Heart left ventricle (tissue), 16 donors: Measurements from ENCODE around the gene KCTD13. TPM values are rescaled to one million over a fixed set of nuclear protein-coding genes. Genes with fewer than 3 reads are reported as not detected.

Source experiments
- ATAC-seq, 4 donors: fragments of 200-7000 bp; cut with Tn5 transposase; one replicate each; pipeline ENCODE4 v1.9.1; 2020 to 2022; ENCODE audit warnings: moderate library complexity in 4 of 4, mild to moderate bottlenecking in 3 of 4, moderate number of reproducible peaks in 1 of 4
- DNase-seq, 5 donors: peaks; one replicate each; pipeline ENCODE4 v3.0.0-alpha.2; 2020
- H3K27ac ChIP-seq, 12 donors: fragments of 200-600 bp; sonication (generic) in 4 of 12; one replicate each; pipeline versions ENCODE4 v1.5.0 to v1.8.0; 2016 to 2022; ENCODE audit warnings: mild to moderate bottlenecking in 2 of 12
- H3K27me3 ChIP-seq, 9 donors: fragments of 200-600 bp; sonication (generic) in 2 of 9; one replicate each; pipeline versions ENCODE4 v1.5.1 to v1.8.0; 2016 to 2022; ENCODE audit warnings: mild to moderate bottlenecking in 3 of 9
- H3K36me3 ChIP-seq, 9 donors: fragments of 200-600 bp; sonication (generic) in 2 of 9; one replicate each; pipeline versions ENCODE4 v1.5.0 to v1.8.0; 2018 to 2022; ENCODE audit warnings: mild to moderate bottlenecking in 2 of 9
- H3K4me1 ChIP-seq, 12 donors: fragments of 200-600 bp; sonication (generic) in 4 of 12; one replicate each; pipeline versions ENCODE4 v1.5.0 to v1.8.0; 2016 to 2022; ENCODE audit warnings: mild to moderate bottlenecking in 3 of 12
- H3K4me3 ChIP-seq, 12 donors: fragments of 200-600 bp; sonication (generic) in 4 of 12; one replicate each; pipeline versions ENCODE4 v1.5.0 to v1.8.0; 2017 to 2022; ENCODE audit warnings: mild to moderate bottlenecking in 9 of 12, moderate library complexity in 4 of 12
- H3K9me3 ChIP-seq, 12 donors: fragments of 200-600 bp; sonication (generic) in 4 of 12; one replicate each; pipeline versions ENCODE4 v1.5.0 to v1.8.0; 2016 to 2022; ENCODE audit warnings: mild to moderate bottlenecking in 1 of 12
- POLR2A ChIP-seq, 2 donors: fragments of 450-650 bp; IDR thresholded peaks; one replicate each; pipeline ENCODE4 v1.6.1; 2017; ENCODE audit warnings: antibody characterized with exemption in 2 of 2, mild to moderate bottlenecking in 2 of 2, moderate library complexity in 2 of 2
- WGBS, 4 donors: extraction: QIAGEN DNeasy Blood & Tissue Kit in 2 of 4; methylation state at CpG; one replicate each; pipeline versions ENCODE4 v1.1.5 to v1.1.7; 2013 to 2018; 5-methylcytosine and 5-hydroxymethylcytosine counted together
- intact Hi-C, 10 donors: fragments of 100-400 bp; cut with DNase I; formaldehyde crosslinking; loops; one replicate each; pipeline versions ENCODE4 v1.11.1 to v1.14.2; 2022
- polyA plus RNA-seq, 2 donors: library from polyadenylated mRNA; stranded (reverse); fragments of 200-250 nt; gene quantifications; one replicate each; pipeline ENCODE4 v1.2.3, GENCODE V29; 2013
- total RNA-seq, 9 donors: library from RNA; depleted of rRNA in 2 of 9; stranded (reverse); fragments of >200 nt in 2 of 9; fragmentation: NEBNext Ultra II Directional in 3 of 9; extraction: Animal tissue kit (Norgen Biotek cat#: 25700) in 3 of 9; gene quantifications; one replicate each; pipeline versions ENCODE4 v1.1.0 to v1.2.4, GENCODE V29; 2016 to 2023
- TF ChIP-seq, protein P1 (sequence below), 12 donors: fragments of 200-600 bp; sonication (generic) in 4 of 12; IDR thresholded peaks; one replicate each; pipeline versions ENCODE4 v1.5.0 to v1.8.0; 2018 to 2022; ENCODE audit warnings: antibody characterized with exemption in 12 of 12, mild to moderate bottlenecking in 5 of 12
- donor health status: ischemic (EF 13 %, LVEDD 7.1; RV severe dilation, severe dysfunction).
- donor health status: healthy with polysubstance abuse.
- donor health status: DM: no; HTN: yes; CAD: no.
- donor health status: DM: no; HTN: no; CAD: no.
- donor health status: ischemic (EF 25% LVEDD 6.9; RV normal size, moderate dysfunction).
- donor health status: ischemic (EF 25% LVEDD 5.7; RV mildly dilated, moderate dysfunction).
- donor health status: healthy.
- donor health status: DM: yes; HTN: yes; CAD: no.
- donor health status: ischemic (EF 35%, LVEDD 5.7; RV mildly dilated, moderate dysfunction).
- donor health status: nonischemic (EF 11% LVEDD 7.7; RV severe dilation, severe dysfunction).
- donor health status: DM: yes; HTN: yes; CAD: no.
- donor health status: PGD.
- donor health status: ischemic (EF 29% LVEDD 5.4; RV normal size, mild dysfunction).
- donor health status: nonischemic (EF 23%, LVEDD 6.1; RV moderate dilation, normal function).

Gene KCTD13
- total and polyA plus RNA-seq, 11 donors, result 3.6 to 9.1 (median 6.6) TPM

- Histone ChIP-seq H3K36me3 (no peaks in the 10 kb centered on the region), H3K4me1 (no peaks in the 10 kb centered on the region), H3K4me3 (no peak overlapping the region), H3K27me3 (peaks cover 0 to 13% (median 2%) of the 10 kb centered on the region in 9 donors), H3K9me3 (no peaks in the 10 kb centered on the region), H3K27ac (no peak overlapping the region)
- intact Hi-C loops, result loop anchor here in 1 of 10 donors (10.0 kb wide), 1 partner anchor 61 kb away; no protein-coding TSS in a partner anchor
- ATAC-seq (no peak), DNase-seq (no peak)
- no peak for TF ChIP-seq POLR2A (IDR thresholded peaks at IDR 0.05)
- TF ChIP-seq, protein P1, sequence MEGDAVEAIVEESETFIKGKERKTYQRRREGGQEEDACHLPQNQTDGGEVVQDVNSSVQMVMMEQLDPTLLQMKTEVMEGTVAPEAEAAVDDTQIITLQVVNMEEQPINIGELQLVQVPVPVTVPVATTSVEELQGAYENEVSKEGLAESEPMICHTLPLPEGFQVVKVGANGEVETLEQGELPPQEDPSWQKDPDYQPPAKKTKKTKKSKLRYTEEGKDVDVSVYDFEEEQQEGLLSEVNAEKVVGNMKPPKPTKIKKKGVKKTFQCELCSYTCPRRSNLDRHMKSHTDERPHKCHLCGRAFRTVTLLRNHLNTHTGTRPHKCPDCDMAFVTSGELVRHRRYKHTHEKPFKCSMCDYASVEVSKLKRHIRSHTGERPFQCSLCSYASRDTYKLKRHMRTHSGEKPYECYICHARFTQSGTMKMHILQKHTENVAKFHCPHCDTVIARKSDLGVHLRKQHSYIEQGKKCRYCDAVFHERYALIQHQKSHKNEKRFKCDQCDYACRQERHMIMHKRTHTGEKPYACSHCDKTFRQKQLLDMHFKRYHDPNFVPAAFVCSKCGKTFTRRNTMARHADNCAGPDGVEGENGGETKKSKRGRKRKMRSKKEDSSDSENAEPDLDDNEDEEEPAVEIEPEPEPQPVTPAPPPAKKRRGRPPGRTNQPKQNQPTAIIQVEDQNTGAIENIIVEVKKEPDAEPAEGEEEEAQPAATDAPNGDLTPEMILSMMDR (IDR thresholded peaks at IDR 0.05), result no peak
- WGBS, 4 donors, result 52 to 85% (median 76%) methylated on average over 6 of the region's 6 CpGs
These were observed 42.0 kb downstream of the KCTD13 start for GRCh38 chr16:29883987-29884386.

GRCh38 chr16:29881050-29881449, 45.0 kb downstream of the KCTD13 start:
- no peak for DNase-seq
- no peak for TF ChIP-seq POLR2A (IDR thresholded peaks at IDR 0.05)
- TF ChIP-seq, protein P1 (IDR thresholded peaks at IDR 0.05), result no peak
- Histone ChIP-seq H3K9me3 (no peaks in the 10 kb centered on the region), H3K27me3 (peaks cover 16 to 43% (median 30%) of the 10 kb centered on the region in 9 donors), H3K4me1 (peaks cover 0 to 12% (median 0%) of the 10 kb centered on the region in 12 donors), H3K27ac (no peak overlapping the region), H3K36me3 (no peaks in the 10 kb centered on the region), H3K4me3 (no peak overlapping the region)
- no peak for ATAC-seq
- WGBS, 4 donors, result 76 to 89% (median 88%) methylated on average over 3 of the region's 3 CpGs
- intact Hi-C loops, result loop anchor here in 1 of 10 donors (10.0 kb wide), 1 partner anchor 64 kb away; no protein-coding TSS in a partner anchor

- Histone ChIP-seq H3K27ac (no peak overlapping the region), H3K36me3 (no peaks in the 10 kb centered on the region), H3K4me3 (no peak overlapping the region), H3K9me3 (no peaks in the 10 kb centered on the region), H3K27me3 (peaks cover 17 to 49% (median 34%) of the 10 kb centered on the region in 9 donors), H3K4me1 (peaks cover 0 to 12% (median 0%) of the 10 kb centered on the region in 12 donors)
- intact Hi-C loops, result loop anchor here in 1 of 10 donors (10.0 kb wide), 1 partner anchor 77 kb away; no protein-coding TSS in a partner anchor
- TF ChIP-seq, protein P1 (IDR thresholded peaks at IDR 0.05), result no peak
- TF ChIP-seq POLR2A (IDR thresholded peaks at IDR 0.05), result no peak
- ATAC-seq (no peak), DNase-seq (no peak)
- 84 to 93% (median 88%) methylated on average over 14 of the region's 14 CpGs for WGBS, 4 donors
These were observed 47.9 kb downstream of the KCTD13 start for GRCh38 chr16:29878172-29878571.

- DNase-seq, result no peak
- H3K27me3 ChIP-seq, result peaks cover 17 to 49% (median 34%) of the 10 kb centered on the region in 9 donors
- H3K36me3 ChIP-seq, result no peaks in the 10 kb centered on the region
- TF ChIP-seq, protein P1 (IDR thresholded peaks at IDR 0.05), result no peak
- TF ChIP-seq POLR2A (IDR thresholded peaks at IDR 0.05), result no peak
- peak overlapping the region in 1 of 12 donors; percentile 10 for H3K4me3 ChIP-seq
- peaks cover 0 to 12% (median 0%) of the 10 kb centered on the region in 12 donors for H3K4me1 ChIP-seq
- intact Hi-C loops, result loop anchor here in 1 of 10 donors (10.0 kb wide), 1 partner anchor 77 kb away; no protein-coding TSS in a partner anchor
- ATAC-seq, result peak in 1 of 4 donors; percentile 49
- WGBS, 4 donors, result 10 to 19% (median 15%) methylated on average over 13 to 28 of the region's 28 CpGs
- H3K9me3 ChIP-seq, result no peaks in the 10 kb centered on the region
- H3K27ac ChIP-seq, result no peak overlapping the region
These were observed 48.6 kb downstream of the KCTD13 start for GRCh38 chr16:29877266-29877961.
